HL-60 (cell line): Measurements from ENCODE around the gene ERP27.

Experiments used
- DNase-seq, 2 experiments: peaks; one replicate each; pipeline ENCODE4 v3.0.0-alpha.2; 2010 to 2020; ENCODE audit warnings: low read depth in 1 of 2, low spot score in 1 of 2
- H3K27ac ChIP-seq: fragments of 250-450 bp; sonication (Bioruptor Pico); replicated peaks from 2 replicates; pipeline ENCODE4 v1.5.1; 2020; ENCODE audit warnings: mild to moderate bottlenecking, moderate library complexity
- H3K27me3 ChIP-seq: fragments of 250-450 bp; sonication (Bioruptor Pico); 2 replicates; pipeline ENCODE4 v1.5.1; 2021; ENCODE audit warnings: mild to moderate bottlenecking, moderate library complexity; ENCODE audit not compliant: insufficient read depth, poor library complexity, severe bottlenecking
- H3K4me3 ChIP-seq: replicated peaks from 2 replicates; pipeline ENCODE4 v1.5.1; 2011; ENCODE audit warnings: mild to moderate bottlenecking, control low read depth, low read length; ENCODE audit not compliant: insufficient read depth
- CTCF ChIP-seq: IDR thresholded peaks from one replicate; pipeline ENCODE4 v1.5.1; 2011; ENCODE audit warnings: low read length, control low read depth, inconsistent platforms; ENCODE audit not compliant: insufficient read depth
- GABPA ChIP-seq: IDR thresholded peaks from 2 replicates; pipeline ENCODE4 v1.6.1; 2012; ENCODE audit warnings: low read depth
- POLR2AphosphoS5 ChIP-seq: IDR thresholded peaks from 2 replicates; pipeline ENCODE4 v1.6.1; 2012; ENCODE audit warnings: low read depth
- SPI1 ChIP-seq: IDR thresholded peaks from 2 replicates; pipeline ENCODE4 v1.6.1; 2012; ENCODE audit warnings: low read depth, mild to moderate bottlenecking, borderline replicate concordance
- long read RNA-seq: library from polyadenylated mRNA; unstranded; transcript quantifications from one replicate; pipeline ENCODE4 v2.0.0, GENCODE V29; 2020
- TF ChIP-seq, protein P1 (sequence below): IDR thresholded peaks from 2 replicates; pipeline ENCODE4 v1.6.1; 2012; ENCODE audit warnings: low read depth; ENCODE audit not compliant: insufficient replicate concordance

Gene ERP27
- long read RNA-seq, partial matches to known transcripts = 9 of 32 reads
- long read RNA-seq, other reads (novel, unspliced or antisense) = 23 of 32 reads

GRCh38 chr12:14938301-14938700 lies at the start of gene ERP27:
TSS of gene ERP27 (minus strand) at chr12:14938537. CDS start at chr12:14938508, 29 bp downstream.
- DNase-seq = peak in 1 of 2 experiments; percentile 34
- no peak within 1 kb of the TSS for H3K4me3 ChIP-seq
- no peak for TF ChIP-seq CTCF
- TF ChIP-seq POLR2AphosphoS5 = no peak
- TF ChIP-seq, protein P1, sequence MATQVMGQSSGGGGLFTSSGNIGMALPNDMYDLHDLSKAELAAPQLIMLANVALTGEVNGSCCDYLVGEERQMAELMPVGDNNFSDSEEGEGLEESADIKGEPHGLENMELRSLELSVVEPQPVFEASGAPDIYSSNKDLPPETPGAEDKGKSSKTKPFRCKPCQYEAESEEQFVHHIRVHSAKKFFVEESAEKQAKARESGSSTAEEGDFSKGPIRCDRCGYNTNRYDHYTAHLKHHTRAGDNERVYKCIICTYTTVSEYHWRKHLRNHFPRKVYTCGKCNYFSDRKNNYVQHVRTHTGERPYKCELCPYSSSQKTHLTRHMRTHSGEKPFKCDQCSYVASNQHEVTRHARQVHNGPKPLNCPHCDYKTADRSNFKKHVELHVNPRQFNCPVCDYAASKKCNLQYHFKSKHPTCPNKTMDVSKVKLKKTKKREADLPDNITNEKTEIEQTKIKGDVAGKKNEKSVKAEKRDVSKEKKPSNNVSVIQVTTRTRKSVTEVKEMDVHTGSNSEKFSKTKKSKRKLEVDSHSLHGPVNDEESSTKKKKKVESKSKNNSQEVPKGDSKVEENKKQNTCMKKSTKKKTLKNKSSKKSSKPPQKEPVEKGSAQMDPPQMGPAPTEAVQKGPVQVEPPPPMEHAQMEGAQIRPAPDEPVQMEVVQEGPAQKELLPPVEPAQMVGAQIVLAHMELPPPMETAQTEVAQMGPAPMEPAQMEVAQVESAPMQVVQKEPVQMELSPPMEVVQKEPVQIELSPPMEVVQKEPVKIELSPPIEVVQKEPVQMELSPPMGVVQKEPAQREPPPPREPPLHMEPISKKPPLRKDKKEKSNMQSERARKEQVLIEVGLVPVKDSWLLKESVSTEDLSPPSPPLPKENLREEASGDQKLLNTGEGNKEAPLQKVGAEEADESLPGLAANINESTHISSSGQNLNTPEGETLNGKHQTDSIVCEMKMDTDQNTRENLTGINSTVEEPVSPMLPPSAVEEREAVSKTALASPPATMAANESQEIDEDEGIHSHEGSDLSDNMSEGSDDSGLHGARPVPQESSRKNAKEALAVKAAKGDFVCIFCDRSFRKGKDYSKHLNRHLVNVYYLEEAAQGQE = no peak
- no peak for TF ChIP-seq SPI1
- no peak for TF ChIP-seq GABPA
- H3K27me3 ChIP-seq = no peaks in the 10 kb centered on the region
- no peak within 1 kb of the TSS for H3K27ac ChIP-seq

GRCh38 chr12:14988035-14988434 lies 49.7 kb upstream of the ERP27 start:
- no peak for DNase-seq
- H3K27ac ChIP-seq = no peak overlapping the region; the same call in 1 of the 2 replicates
- TF ChIP-seq, protein P1 = no peak
- TF ChIP-seq POLR2AphosphoS5 (no peak), SPI1 (no peak), GABPA (no peak), CTCF (no peak)
- no peak overlapping the region for H3K4me3 ChIP-seq
- no peaks in the 10 kb centered on the region for H3K27me3 ChIP-seq

GRCh38 chr12:14986449-14986848 lies 48.1 kb upstream of the ERP27 start:
- Histone ChIP-seq H3K27ac (no peak overlapping the region), H3K27me3 (no peaks in the 10 kb centered on the region), H3K4me3 (no peak overlapping the region)
- TF ChIP-seq CTCF = no peak
- TF ChIP-seq POLR2AphosphoS5 = no peak
- TF ChIP-seq GABPA = no peak
- no peak for TF ChIP-seq SPI1
- TF ChIP-seq, protein P1 = no peak
- no peak for DNase-seq
